ENCODE data around the gene NXPE4. TPM values are rescaled to one million over a fixed set of nuclear protein-coding genes. Genes with fewer than 3 reads are reported as not detected.
A peak's percentile ranks its signal among the peaks of the same experiment; 100 is the strongest.
"Not testable (repeated sequence)": the region's sequence is repeated elsewhere in the genome, so short reads cannot be mapped to it uniquely, and the experiment has no call there.

NXPE4 gene
- total RNA-seq, 1 experiment from 2014 or later = not detected

GRCh38 chr11:114612686-114613085 is 17.1 kb upstream of the NXPE4 start:
- H4K20me1 ChIP-seq (ENCODE audit: insufficient read depth) = no peaks in the 10 kb centered on the region
- intact Hi-C loops (cut with micrococcal nuclease; ENCODE audit: unreplicated experiment) = no loop called here
- BruUV-seq (replicated peaks) = no TSS peak
- ChIA-PET POLR2A (ENCODE audit: unreplicated experiment) (no interaction called here), CTCF (no interaction called here)
- H3K4me1 ChIP-seq (replicated peaks; ENCODE audit: insufficient read depth) = no peaks in the 10 kb centered on the region
- no peaks in the 10 kb centered on the region for H3K9me3 ChIP-seq (ENCODE audit: insufficient read depth, low read depth)
- no peaks in the 10 kb centered on the region for H3F3A ChIP-seq (ENCODE audit: insufficient read depth, low read depth)
- DNase-seq = no peak
- H3K9me2 ChIP-seq (ENCODE audit: insufficient read depth) = no peaks in the 10 kb centered on the region
- H3K27ac ChIP-seq = no peak overlapping the region
- H2AFZ ChIP-seq = no peak overlapping the region
- H3K36me3 ChIP-seq (ENCODE audit: low read depth) = no peaks in the 10 kb centered on the region
- H3K27me3 ChIP-seq (ENCODE audit: insufficient read depth, low read depth) = no peaks in the 10 kb centered on the region
- H3K79me2 ChIP-seq (ENCODE audit: low read depth) = no peaks in the 10 kb centered on the region
- no peak overlapping the region for H3K4me2 ChIP-seq
- TF ChIP-seq, protein P1, sequence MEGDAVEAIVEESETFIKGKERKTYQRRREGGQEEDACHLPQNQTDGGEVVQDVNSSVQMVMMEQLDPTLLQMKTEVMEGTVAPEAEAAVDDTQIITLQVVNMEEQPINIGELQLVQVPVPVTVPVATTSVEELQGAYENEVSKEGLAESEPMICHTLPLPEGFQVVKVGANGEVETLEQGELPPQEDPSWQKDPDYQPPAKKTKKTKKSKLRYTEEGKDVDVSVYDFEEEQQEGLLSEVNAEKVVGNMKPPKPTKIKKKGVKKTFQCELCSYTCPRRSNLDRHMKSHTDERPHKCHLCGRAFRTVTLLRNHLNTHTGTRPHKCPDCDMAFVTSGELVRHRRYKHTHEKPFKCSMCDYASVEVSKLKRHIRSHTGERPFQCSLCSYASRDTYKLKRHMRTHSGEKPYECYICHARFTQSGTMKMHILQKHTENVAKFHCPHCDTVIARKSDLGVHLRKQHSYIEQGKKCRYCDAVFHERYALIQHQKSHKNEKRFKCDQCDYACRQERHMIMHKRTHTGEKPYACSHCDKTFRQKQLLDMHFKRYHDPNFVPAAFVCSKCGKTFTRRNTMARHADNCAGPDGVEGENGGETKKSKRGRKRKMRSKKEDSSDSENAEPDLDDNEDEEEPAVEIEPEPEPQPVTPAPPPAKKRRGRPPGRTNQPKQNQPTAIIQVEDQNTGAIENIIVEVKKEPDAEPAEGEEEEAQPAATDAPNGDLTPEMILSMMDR (conservative IDR thresholded peaks at IDR 0.05) = no peak
- TF ChIP-seq EZH2 (IDR thresholded peaks at IDR 0.05; ENCODE audit: low read depth) = no peak
- H3K4me3 ChIP-seq = no peak overlapping the region

- H4K20me1 ChIP-seq (ENCODE audit: insufficient read depth); intact Hi-C loops (cut with micrococcal nuclease; ENCODE audit: unreplicated experiment); H3K79me2 ChIP-seq (ENCODE audit: low read depth); BruUV-seq (replicated peaks); H3K4me2 ChIP-seq; CTCF ChIA-PET; H3K36me3 ChIP-seq (ENCODE audit: low read depth); H3K4me1 ChIP-seq (replicated peaks; ENCODE audit: insufficient read depth); DNase-seq; H3K9me2 ChIP-seq (ENCODE audit: insufficient read depth); H2AFZ ChIP-seq; H3K9me3 ChIP-seq (ENCODE audit: insufficient read depth, low read depth); POLR2A ChIA-PET (ENCODE audit: unreplicated experiment); H3K4me3 ChIP-seq; H3F3A ChIP-seq (ENCODE audit: insufficient read depth, low read depth); H3K27me3 ChIP-seq (ENCODE audit: insufficient read depth, low read depth); H3K27ac ChIP-seq: not testable (repeated sequence)
Measured at GRCh38 chr11:114612199-114612598, 16.6 kb upstream of the NXPE4 start.

DNA sequence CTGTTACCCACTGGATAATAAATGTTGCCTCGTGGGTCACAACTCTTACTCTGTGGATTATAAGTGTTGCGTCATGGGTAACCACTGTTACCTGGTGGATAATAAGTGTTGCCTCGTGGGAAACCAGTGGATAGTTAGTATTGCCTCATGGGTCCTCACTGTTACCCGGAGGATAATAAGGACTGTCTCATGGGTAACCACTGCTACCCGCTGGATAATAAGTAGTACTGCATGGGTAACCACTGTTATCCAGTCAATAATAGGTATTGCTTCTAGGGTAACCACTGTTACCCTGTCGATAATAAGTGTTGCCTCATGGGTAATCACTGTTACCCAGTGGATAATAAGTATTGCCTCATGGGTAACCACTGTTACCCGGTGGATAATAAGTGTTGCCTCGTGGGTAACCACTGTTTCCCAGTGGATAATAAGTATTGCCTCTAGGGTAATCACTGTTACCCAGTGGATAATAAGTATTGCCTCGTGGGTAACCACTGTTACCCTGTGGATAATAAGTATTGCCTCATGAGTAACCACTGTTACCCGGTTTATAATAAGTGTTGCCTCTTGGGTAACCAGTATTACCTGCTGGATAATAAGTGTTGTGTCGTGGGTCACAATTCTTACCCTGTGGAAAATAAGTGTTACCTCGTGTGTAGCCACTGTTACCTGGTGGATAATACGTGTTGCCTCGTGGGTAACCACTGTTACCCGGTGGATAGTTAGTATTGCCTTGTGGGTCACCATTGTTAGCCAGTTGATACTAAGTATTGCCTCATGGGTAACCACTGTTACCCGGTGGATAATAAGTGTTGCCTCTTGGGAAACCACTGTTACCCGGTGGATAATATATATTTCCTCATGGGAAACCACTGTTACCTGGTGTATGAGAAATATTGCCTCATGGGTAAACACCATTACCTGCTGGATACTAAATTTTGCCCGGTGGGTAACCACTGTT is 15.7 kb upstream of the NXPE4 start:
- no peaks in the 10 kb centered on the region for H4K20me1 ChIP-seq (ENCODE audit: insufficient read depth)
- no peaks in the 10 kb centered on the region for H3K36me3 ChIP-seq (ENCODE audit: low read depth)
- no peak for TF ChIP-seq EZH2 (IDR thresholded peaks at IDR 0.05; ENCODE audit: low read depth)
- TF ChIP-seq, protein P1 (conservative IDR thresholded peaks at IDR 0.05) = 0 out of 2 replicates have a peak, but pooled peaks have one; percentile 12
- CTCF ChIA-PET = no interaction called here
- H3K4me1 ChIP-seq (replicated peaks; ENCODE audit: insufficient read depth) = no peaks in the 10 kb centered on the region
- no TSS peak for BruUV-seq (replicated peaks)
- no peak overlapping the region for H3K4me2 ChIP-seq
- POLR2A ChIA-PET (ENCODE audit: unreplicated experiment) = no interaction called here
- H3F3A ChIP-seq (ENCODE audit: insufficient read depth, low read depth) = no peaks in the 10 kb centered on the region
- intact Hi-C loops (cut with micrococcal nuclease; ENCODE audit: unreplicated experiment) = no loop called here
- no peak overlapping the region for H3K27ac ChIP-seq
- no peaks in the 10 kb centered on the region for H3K79me2 ChIP-seq (ENCODE audit: low read depth)
- no peak for DNase-seq
- H3K27me3 ChIP-seq (ENCODE audit: insufficient read depth, low read depth) = no peaks in the 10 kb centered on the region
- H3K9me2 ChIP-seq (ENCODE audit: insufficient read depth) = no peaks in the 10 kb centered on the region
- H3K4me3 ChIP-seq = no peak overlapping the region
- H3K9me3 ChIP-seq (ENCODE audit: insufficient read depth, low read depth) = no peaks in the 10 kb centered on the region
- no peak overlapping the region for H2AFZ ChIP-seq
